ENCODE results near the gene QRSL1. TPM values are rescaled to one million over a fixed set of nuclear protein-coding genes. Genes with fewer than 3 reads are reported as not detected.

The QRSL1 gene, protein sequence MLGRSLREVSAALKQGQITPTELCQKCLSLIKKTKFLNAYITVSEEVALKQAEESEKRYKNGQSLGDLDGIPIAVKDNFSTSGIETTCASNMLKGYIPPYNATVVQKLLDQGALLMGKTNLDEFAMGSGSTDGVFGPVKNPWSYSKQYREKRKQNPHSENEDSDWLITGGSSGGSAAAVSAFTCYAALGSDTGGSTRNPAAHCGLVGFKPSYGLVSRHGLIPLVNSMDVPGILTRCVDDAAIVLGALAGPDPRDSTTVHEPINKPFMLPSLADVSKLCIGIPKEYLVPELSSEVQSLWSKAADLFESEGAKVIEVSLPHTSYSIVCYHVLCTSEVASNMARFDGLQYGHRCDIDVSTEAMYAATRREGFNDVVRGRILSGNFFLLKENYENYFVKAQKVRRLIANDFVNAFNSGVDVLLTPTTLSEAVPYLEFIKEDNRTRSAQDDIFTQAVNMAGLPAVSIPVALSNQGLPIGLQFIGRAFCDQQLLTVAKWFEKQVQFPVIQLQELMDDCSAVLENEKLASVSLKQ
- total RNA-seq, result 16.6 TPM

DNA sequence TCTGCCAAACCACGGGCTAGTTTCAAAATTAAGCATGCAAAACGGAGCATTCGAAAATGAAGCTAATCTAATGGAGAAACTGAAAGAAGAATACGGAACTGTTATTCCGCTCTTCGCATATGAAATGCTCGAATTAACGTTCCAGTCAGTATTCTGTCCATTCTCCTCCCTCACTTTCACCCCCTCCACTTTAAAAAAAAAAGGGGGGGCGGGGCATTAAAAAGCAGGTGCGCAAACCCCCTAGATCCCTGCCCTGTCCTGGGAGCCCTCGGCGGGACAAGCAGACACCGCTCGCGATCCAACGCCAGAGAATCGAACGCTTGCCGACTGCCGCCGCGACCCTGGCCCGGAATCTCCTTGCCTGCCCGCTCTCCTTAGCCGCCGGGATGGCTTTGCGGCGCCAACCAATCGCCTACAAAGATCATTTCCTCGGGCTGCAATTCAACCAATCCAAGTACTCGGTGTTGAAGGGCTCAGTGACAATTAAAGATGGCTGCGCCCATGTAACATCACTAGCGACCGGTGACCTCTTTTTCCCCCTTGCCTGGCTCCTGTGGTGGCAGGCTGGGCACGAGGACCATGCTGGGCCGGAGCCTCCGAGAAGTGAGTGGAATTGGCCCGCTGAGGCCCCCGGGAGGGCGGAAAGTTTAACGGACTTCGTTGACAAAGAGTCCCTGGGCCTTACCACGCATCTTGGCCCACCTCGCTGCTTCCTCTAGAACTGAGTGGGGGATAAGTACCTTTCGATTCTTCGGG lies at the start of gene QRSL1, which contains the start of gene RTN4IP1:
Gene QRSL1, plus strand, starts transcription at position 476 of the 756 bp plus-strand sequence. Its CDS starts 104 bp downstream, at position 580.
Gene RTN4IP1, minus strand, starts transcription at position 396 of the 756 bp plus-strand sequence. CDS start 477 bp downstream, outside the sequence.

Small RNA genes within 50 kb of the gene (small RNA-seq; reads per million reads assigned to genes)
- not detected for gene RNU6-527P

Other genes with a start within 250 kb of the QRSL1 start
- gene RTN4IP1, start 80 bp upstream of the QRSL1 start, total RNA-seq, result 11.1 TPM

Data from diencephalon (tissue), 1 donor.